ENCODE measurements around the gene RGS6. TPM values are rescaled to one million over a fixed set of nuclear protein-coding genes. Genes with fewer than 3 reads are reported as not detected.

Gene RGS6
- total and polyA plus RNA-seq, 4 donors: 0.21 to 5.4 (median 0.45) TPM

- no peak overlapping the region for H3K9ac ChIP-seq (ENCODE audit: insufficient read depth in 1 of 2, low read length in 2 of 2)
- WGBS, 2 donors: 67 to 74% methylated on average over 5 of the region's 5 CpGs
- TF ChIP-seq, protein P1, sequence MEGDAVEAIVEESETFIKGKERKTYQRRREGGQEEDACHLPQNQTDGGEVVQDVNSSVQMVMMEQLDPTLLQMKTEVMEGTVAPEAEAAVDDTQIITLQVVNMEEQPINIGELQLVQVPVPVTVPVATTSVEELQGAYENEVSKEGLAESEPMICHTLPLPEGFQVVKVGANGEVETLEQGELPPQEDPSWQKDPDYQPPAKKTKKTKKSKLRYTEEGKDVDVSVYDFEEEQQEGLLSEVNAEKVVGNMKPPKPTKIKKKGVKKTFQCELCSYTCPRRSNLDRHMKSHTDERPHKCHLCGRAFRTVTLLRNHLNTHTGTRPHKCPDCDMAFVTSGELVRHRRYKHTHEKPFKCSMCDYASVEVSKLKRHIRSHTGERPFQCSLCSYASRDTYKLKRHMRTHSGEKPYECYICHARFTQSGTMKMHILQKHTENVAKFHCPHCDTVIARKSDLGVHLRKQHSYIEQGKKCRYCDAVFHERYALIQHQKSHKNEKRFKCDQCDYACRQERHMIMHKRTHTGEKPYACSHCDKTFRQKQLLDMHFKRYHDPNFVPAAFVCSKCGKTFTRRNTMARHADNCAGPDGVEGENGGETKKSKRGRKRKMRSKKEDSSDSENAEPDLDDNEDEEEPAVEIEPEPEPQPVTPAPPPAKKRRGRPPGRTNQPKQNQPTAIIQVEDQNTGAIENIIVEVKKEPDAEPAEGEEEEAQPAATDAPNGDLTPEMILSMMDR (IDR thresholded peaks at IDR 0.05; ENCODE audit: control extremely low read depth, extremely low read depth): no peak
- H3K4me3 ChIP-seq: no peak overlapping the region
- H3K9me3 ChIP-seq (ENCODE audit: control insufficient read depth in 4 of 4, insufficient read depth in 3 of 4, low read length in 3 of 4): no peaks in the 10 kb centered on the region
- H3K4me1 ChIP-seq (ENCODE audit: control insufficient read depth in 5 of 5, insufficient read depth in 5 of 5, low read length in 5 of 5): no peaks in the 10 kb centered on the region
- H3K36me3 ChIP-seq (ENCODE audit: control insufficient read depth in 4 of 4, insufficient read depth in 4 of 4, low read length in 4 of 4): no peaks in the 10 kb centered on the region
- DNase-seq (no peak), ATAC-seq (ENCODE audit: insufficient read depth, low FRiP score) (no peak)
- peaks cover 0 to 2% (median 0%) of the 10 kb centered on the region in 3 donors for H3K27me3 ChIP-seq (ENCODE audit: control insufficient read depth in 3 of 3, insufficient read depth in 3 of 3, low read length in 2 of 3)
- no peak overlapping the region for H3K27ac ChIP-seq (ENCODE audit: low read depth in 1 of 2, low read length in 1 of 2)
These were observed 18.9 kb upstream of the RGS6 start for GRCh38 chr14:71913342-71913741.

GRCh38 chr14:71918955-71919354, 13.3 kb upstream of the RGS6 start:
- Histone ChIP-seq H3K36me3 (ENCODE audit: control insufficient read depth in 4 of 4, insufficient read depth in 4 of 4, low read length in 4 of 4) (no peaks in the 10 kb centered on the region), H3K27me3 (ENCODE audit: control insufficient read depth in 3 of 3, insufficient read depth in 3 of 3, low read length in 2 of 3) (no peaks in the 10 kb centered on the region), H3K27ac (ENCODE audit: low read depth in 1 of 2, low read length in 1 of 2) (no peak overlapping the region), H3K4me1 (ENCODE audit: control insufficient read depth in 5 of 5, insufficient read depth in 5 of 5, low read length in 5 of 5) (no peaks in the 10 kb centered on the region), H3K4me3 (no peak overlapping the region), H3K9me3 (ENCODE audit: control insufficient read depth in 4 of 4, insufficient read depth in 3 of 4, low read length in 3 of 4) (no peaks in the 10 kb centered on the region), H3K9ac (ENCODE audit: insufficient read depth in 1 of 2, low read length in 2 of 2) (no peak overlapping the region)
- TF ChIP-seq, protein P1 (IDR thresholded peaks at IDR 0.05; ENCODE audit: control extremely low read depth, extremely low read depth): no peak
- peak; percentile 27 to 48 (median 43) for DNase-seq
- no peak for ATAC-seq (ENCODE audit: insufficient read depth, low FRiP score)
- 48 to 50% methylated on average over 3 of the region's 3 CpGs for WGBS, 2 donors

DNA sequence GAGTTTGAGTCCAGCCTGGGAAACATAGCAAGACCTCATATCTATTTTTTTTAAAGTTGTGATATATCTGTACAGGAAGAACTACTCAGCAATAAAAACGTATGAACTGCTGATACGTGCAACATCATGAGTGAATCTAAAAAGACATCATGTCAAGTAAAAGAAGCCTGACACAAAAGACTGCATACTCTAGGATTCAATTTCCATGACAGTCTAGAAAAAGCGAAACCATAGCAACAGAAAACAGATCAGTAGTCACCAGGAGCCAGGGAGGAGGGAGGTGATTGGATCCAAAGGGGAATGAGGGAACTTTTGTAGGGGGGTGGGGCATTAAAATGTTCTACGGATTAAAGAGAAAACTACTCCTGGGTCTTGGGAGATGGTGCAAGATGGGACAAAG, 8.7 kb upstream of the RGS6 start:
- no peaks in the 10 kb centered on the region for H3K4me1 ChIP-seq (ENCODE audit: control insufficient read depth in 5 of 5, insufficient read depth in 5 of 5, low read length in 5 of 5)
- no peak overlapping the region for H3K9ac ChIP-seq (ENCODE audit: insufficient read depth in 1 of 2, low read length in 2 of 2)
- H3K9me3 ChIP-seq (ENCODE audit: control insufficient read depth in 4 of 4, insufficient read depth in 3 of 4, low read length in 3 of 4): no peaks in the 10 kb centered on the region
- no peak overlapping the region for H3K27ac ChIP-seq (ENCODE audit: low read depth in 1 of 2, low read length in 1 of 2)
- WGBS, 2 donors: 79 to 84% methylated on average over 4 of the region's 4 CpGs
- no peak for ATAC-seq (ENCODE audit: insufficient read depth, low FRiP score)
- H3K36me3 ChIP-seq (ENCODE audit: control insufficient read depth in 4 of 4, insufficient read depth in 4 of 4, low read length in 4 of 4): no peaks in the 10 kb centered on the region
- H3K27me3 ChIP-seq (ENCODE audit: control insufficient read depth in 3 of 3, insufficient read depth in 3 of 3, low read length in 2 of 3): no peaks in the 10 kb centered on the region
- H3K4me3 ChIP-seq: no peak overlapping the region
- DNase-seq: no peak
- TF ChIP-seq, protein P1 (IDR thresholded peaks at IDR 0.05; ENCODE audit: control extremely low read depth, extremely low read depth): no peak

Data from lung (tissue), 12 donors.